CD14-positive monocyte (primary cell): ENCODE results near the gene ZNF184. TPM values are rescaled to one million over a fixed set of nuclear protein-coding genes. Genes with fewer than 3 reads are reported as not detected.
A peak's percentile ranks its signal among the peaks of the same experiment; 100 is the strongest.

Source experiments
- DNase-seq, 3 donors: peaks; one replicate each; pipeline ENCODE4 v3.0.0-alpha.2; 2011 to 2022
- H2AFZ ChIP-seq: 2 replicates; pipeline ENCODE4 v1.6.0; 2012; ENCODE audit warnings: mild to moderate bottlenecking, low read depth, low read length, inconsistent platforms; ENCODE audit not compliant: insufficient read depth, poor library complexity, severe bottlenecking
- H3K27ac ChIP-seq, 2 donors: 1 replicate in 1 of 2; 2 replicates in 1 of 2; pipeline ENCODE4 v1.5.1; 2012 to 2013; ENCODE audit warnings: low read length in 2 of 2, control low read depth in 1 of 2, inconsistent platforms in 1 of 2, low read depth in 1 of 2, mild to moderate bottlenecking in 1 of 2
- H3K27me3 ChIP-seq, 2 donors: one replicate each; pipeline versions ENCODE4 v1.6.0 to v1.6.1; 2011 to 2013; ENCODE audit warnings: low read length in 2 of 2; ENCODE audit not compliant: control insufficient read depth in 2 of 2, insufficient read depth in 2 of 2
- H3K36me3 ChIP-seq, 2 donors: replicated peaks in 1 of 2; 1 replicate in 1 of 2; 2 replicates in 1 of 2; pipeline versions ENCODE4 v1.5.1 to v1.6.1; 2012 to 2013; ENCODE audit warnings: low read length in 2 of 2, control low read depth in 1 of 2, inconsistent platforms in 1 of 2, mild to moderate bottlenecking in 1 of 2; ENCODE audit not compliant: insufficient read depth in 2 of 2, control insufficient read depth in 1 of 2
- H3K4me1 ChIP-seq, 2 donors: 1 replicate in 1 of 2; 2 replicates in 1 of 2; pipeline versions ENCODE4 v1.5.1 to v1.6.1; 2012 to 2013; ENCODE audit warnings: low read length in 2 of 2, control low read depth in 1 of 2, inconsistent platforms in 1 of 2, mild to moderate bottlenecking in 1 of 2, moderate library complexity in 1 of 2; ENCODE audit not compliant: insufficient read depth in 2 of 2, control insufficient read depth in 1 of 2
- H3K4me2 ChIP-seq: replicated peaks from 2 replicates; pipeline ENCODE3; 2012; ENCODE audit warnings: low read length, moderate library complexity, mild to moderate bottlenecking; ENCODE audit not compliant: poor library complexity, severe bottlenecking; ENCODE audit errors: extremely low read depth
- H3K4me3 ChIP-seq, 3 experiments: fragments of 200-600 bp in 1 of 3; sonication (generic) in 1 of 3; replicated peaks in 1 of 3; 1 replicate in 2 of 3; 2 replicates in 1 of 3; pipeline ENCODE4 v1.5.1; 2011 to 2013; ENCODE audit warnings: low read length in 3 of 3, mild to moderate bottlenecking in 3 of 3, control low read depth in 2 of 3, low read depth in 2 of 3, inconsistent platforms in 1 of 3, moderate library complexity in 1 of 3
- H3K79me2 ChIP-seq: 2 replicates; pipeline ENCODE4 v1.6.0; 2012; ENCODE audit warnings: mild to moderate bottlenecking, control low read depth, inconsistent platforms, low read length, moderate library complexity; ENCODE audit not compliant: insufficient read depth
- H3K9ac ChIP-seq: 2 replicates; pipeline ENCODE4 v1.6.0; 2017; ENCODE audit warnings: low read length, mild to moderate bottlenecking; ENCODE audit not compliant: insufficient read depth, poor library complexity, severe bottlenecking
- H3K9me3 ChIP-seq, 2 donors: replicated peaks in 1 of 2; 1 replicate in 1 of 2; 2 replicates in 1 of 2; pipeline versions ENCODE4 v1.5.1 to v1.6.1; 2012 to 2013; ENCODE audit warnings: low read length in 2 of 2, control low read depth in 1 of 2; ENCODE audit not compliant: control insufficient read depth in 1 of 2, insufficient read depth in 1 of 2
- H4K20me1 ChIP-seq: 2 replicates; pipeline ENCODE4 v1.6.0; 2012; ENCODE audit warnings: mild to moderate bottlenecking, low read length, control low read depth, moderate library complexity; ENCODE audit not compliant: insufficient read depth
- H3K27ac Mint-ChIP-seq, 7 donors: one replicate each; pipeline ENCODE4 v1.8.0; 2020; ENCODE audit warnings: mild to moderate bottlenecking in 7 of 7, mixed read lengths in 7 of 7, moderate library complexity in 6 of 7, inconsistent platforms in 2 of 7
- H3K27me3 Mint-ChIP-seq, 3 donors: one replicate each; pipeline ENCODE4 v1.8.0; 2021 to 2022; ENCODE audit warnings: low read depth in 3 of 3, mild to moderate bottlenecking in 3 of 3, mixed read lengths in 3 of 3, moderate library complexity in 3 of 3, inconsistent platforms in 1 of 3
- H3K36me3 Mint-ChIP-seq, 2 donors: one replicate each; pipeline ENCODE4 v1.8.0; 2020; ENCODE audit warnings: mixed read lengths in 2 of 2, inconsistent platforms in 1 of 2, mild to moderate bottlenecking in 1 of 2
- H3K4me1 Mint-ChIP-seq: one replicate; pipeline ENCODE4 v1.8.0; 2020; ENCODE audit warnings: mild to moderate bottlenecking, mixed read lengths
- H3K4me3 Mint-ChIP-seq, 2 donors: one replicate each; pipeline ENCODE4 v1.8.0; 2020; ENCODE audit warnings: mild to moderate bottlenecking in 2 of 2, mixed read lengths in 2 of 2, moderate library complexity in 1 of 2
- H3K9me3 Mint-ChIP-seq, 7 donors: one replicate each; pipeline ENCODE4 v1.8.0; 2020 to 2022; ENCODE audit warnings: mixed read lengths in 7 of 7, mild to moderate bottlenecking in 6 of 7, moderate library complexity in 6 of 7, inconsistent platforms in 2 of 7
- WGBS: methylation state at CpG from one replicate; pipeline ENCODE4 v1.1.5; 2013; ENCODE audit warnings: missing lambda C conversion rate; ENCODE audit not compliant: insufficient coverage; 5-methylcytosine and 5-hydroxymethylcytosine counted together
- intact Hi-C, 2 donors: fragments of 100-400 bp; cut with micrococcal nuclease; formaldehyde crosslinking; loops; one replicate each; pipeline versions ENCODE4 v1.15.0 to v1.15.1; 2023
- polyA plus RNA-seq, 3 donors: library from polyadenylated mRNA; depleted of rRNA in 1 of 3; unstranded in 2 of 3; stranded (reverse) in 1 of 3; fragments of 300-500 nt in 2 of 3; fragments of >200 nt in 1 of 3; fragmentation: Illumina TruSeq in 2 of 3; gene quantifications; 1 replicate in 2 of 3; 2 replicates in 1 of 3; pipeline ENCODE4 v1.2.3, GENCODE V29; 2012 to 2021
- TF ChIP-seq, protein P1 (sequence below): fragments of 200-600 bp; IDR thresholded peaks from one replicate; pipeline ENCODE4 v1.8.0; 2022; ENCODE audit warnings: antibody characterized with exemption, mild to moderate bottlenecking

ZNF184 gene
- polyA plus RNA-seq, 3 donors: 1.00 to 1.5 (median 1.5) TPM

DNA sequence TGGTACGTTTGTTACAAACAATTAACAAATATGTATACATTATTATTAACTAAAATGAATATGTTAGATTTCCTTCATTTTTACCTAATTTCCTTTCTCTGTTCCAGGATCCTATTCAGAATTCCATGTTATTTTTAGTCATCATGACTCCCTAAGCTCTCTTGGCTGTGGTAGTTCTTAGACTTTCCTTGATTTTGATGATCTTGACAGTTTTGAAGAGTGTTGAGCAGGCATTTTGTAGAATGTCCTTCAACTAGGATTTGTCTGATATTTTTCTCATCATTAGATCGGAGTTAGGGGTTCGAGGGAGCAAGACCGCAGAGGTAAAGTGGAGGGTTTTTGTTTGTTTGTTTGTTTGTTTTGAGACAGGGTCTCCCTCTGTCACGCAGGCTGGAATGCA lies 44.3 kb upstream of the ZNF184 start:
- DNase-seq: no peak
- peaks cover 32 to 51% (median 47%) of the 10 kb centered on the region in 3 donors for H3K27me3 Mint-ChIP-seq
- H3K4me1 Mint-ChIP-seq: peaks cover 21% of the 10 kb centered on the region
- H3K9me3 ChIP-seq: no peaks in the 10 kb centered on the region
- peaks cover 8 to 17% of the 10 kb centered on the region in 2 donors for H3K4me1 ChIP-seq
- no peak overlapping the region for H3K9ac ChIP-seq
- H3K4me2 ChIP-seq: no peak overlapping the region
- H3K36me3 Mint-ChIP-seq: no peaks in the 10 kb centered on the region
- peaks cover 34 to 41% of the 10 kb centered on the region in 2 donors for H3K27me3 ChIP-seq
- 100% methylated on average over 3 of the region's 5 CpGs for WGBS
- no peak overlapping the region for H3K27ac ChIP-seq
- H3K4me3 Mint-ChIP-seq: peak overlapping the region in 1 of 2 donors; percentile 71
- H3K36me3 ChIP-seq: no peaks in the 10 kb centered on the region
- no peak overlapping the region for H3K4me3 ChIP-seq
- H4K20me1 ChIP-seq: no peaks in the 10 kb centered on the region
- H3K9me3 Mint-ChIP-seq: peaks cover 0 to 5% (median 0%) of the 10 kb centered on the region in 7 donors
- intact Hi-C loops: loop anchor here in 1 of 2 donors (5.0 to 10.0 kb wide), 2 partner anchors 235 to 378 kb away; a partner anchor contains a TSS
- TF ChIP-seq, protein P1, sequence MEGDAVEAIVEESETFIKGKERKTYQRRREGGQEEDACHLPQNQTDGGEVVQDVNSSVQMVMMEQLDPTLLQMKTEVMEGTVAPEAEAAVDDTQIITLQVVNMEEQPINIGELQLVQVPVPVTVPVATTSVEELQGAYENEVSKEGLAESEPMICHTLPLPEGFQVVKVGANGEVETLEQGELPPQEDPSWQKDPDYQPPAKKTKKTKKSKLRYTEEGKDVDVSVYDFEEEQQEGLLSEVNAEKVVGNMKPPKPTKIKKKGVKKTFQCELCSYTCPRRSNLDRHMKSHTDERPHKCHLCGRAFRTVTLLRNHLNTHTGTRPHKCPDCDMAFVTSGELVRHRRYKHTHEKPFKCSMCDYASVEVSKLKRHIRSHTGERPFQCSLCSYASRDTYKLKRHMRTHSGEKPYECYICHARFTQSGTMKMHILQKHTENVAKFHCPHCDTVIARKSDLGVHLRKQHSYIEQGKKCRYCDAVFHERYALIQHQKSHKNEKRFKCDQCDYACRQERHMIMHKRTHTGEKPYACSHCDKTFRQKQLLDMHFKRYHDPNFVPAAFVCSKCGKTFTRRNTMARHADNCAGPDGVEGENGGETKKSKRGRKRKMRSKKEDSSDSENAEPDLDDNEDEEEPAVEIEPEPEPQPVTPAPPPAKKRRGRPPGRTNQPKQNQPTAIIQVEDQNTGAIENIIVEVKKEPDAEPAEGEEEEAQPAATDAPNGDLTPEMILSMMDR: no peak
- H3K79me2 ChIP-seq: no peaks in the 10 kb centered on the region
- no peak overlapping the region for H2AFZ ChIP-seq
- H3K27ac Mint-ChIP-seq: no peak overlapping the region

GRCh38 chr6:27514906-27515495 lies 42.1 kb upstream of the ZNF184 start:
- Histone ChIP-seq H3K27ac (no peak overlapping the region), H3K36me3 (no peaks in the 10 kb centered on the region), H3K4me3 (no peak overlapping the region), H3K4me1 (peaks cover 8 to 17% of the 10 kb centered on the region in 2 donors), H3K9ac (no peak overlapping the region), H3K79me2 (no peaks in the 10 kb centered on the region), H3K27me3 (peaks cover 41% of the 10 kb centered on the region in 2 donors), H3K9me3 (no peaks in the 10 kb centered on the region), H2AFZ (no peak overlapping the region), H3K4me2 (no peak overlapping the region), H4K20me1 (no peaks in the 10 kb centered on the region)
- 40% methylated on average over 25 of the region's 28 CpGs for WGBS
- Mint-ChIP-seq H3K4me3 (peak overlapping the region in 1 of 2 donors; percentile 58), H3K36me3 (no peaks in the 10 kb centered on the region), H3K27ac (no peak overlapping the region), H3K27me3 (peaks cover 41 to 61% (median 60%) of the 10 kb centered on the region in 3 donors), H3K4me1 (peaks cover 21% of the 10 kb centered on the region), H3K9me3 (peaks cover 0 to 7% (median 2%) of the 10 kb centered on the region in 7 donors)
- TF ChIP-seq, protein P1: no peak
- intact Hi-C loops: loop anchor here in 1 of 2 donors (5.0 to 10.0 kb wide), 2 partner anchors 237 to 380 kb away; a partner anchor contains a TSS
- no peak for DNase-seq
